Lower leg skin (tissue), 4 donors: ENCODE data around the gene UBE2G2. TPM values are rescaled to one million over a fixed set of nuclear protein-coding genes. Genes with fewer than 3 reads are reported as not detected.

Experiments used
- DNase-seq, 2 donors: peaks; one replicate each; pipeline ENCODE4 v3.0.0-alpha.2; 2019; ENCODE audit warnings: low spot score in 2 of 2
- H3K4me3 ChIP-seq: fragments of 200-600 bp; sonication (generic); 2 replicates; pipeline ENCODE4 v1.5.1; 2017; ENCODE audit warnings: mild to moderate bottlenecking, low read depth; ENCODE audit not compliant: poor library complexity, severe bottlenecking
- CTCF ChIP-seq, 3 donors: fragments of 450-650 bp; IDR thresholded peaks; one replicate each; pipeline ENCODE4 v1.5.1; 2016; ENCODE audit warnings: antibody characterized with exemption in 3 of 3, mild to moderate bottlenecking in 3 of 3, moderate library complexity in 2 of 3
- POLR2A ChIP-seq, 2 donors: fragments of 450-650 bp; IDR thresholded peaks; one replicate each; pipeline ENCODE4 v1.6.1; 2016 to 2017; ENCODE audit warnings: antibody characterized with exemption in 2 of 2, mild to moderate bottlenecking in 1 of 2, moderate library complexity in 1 of 2
- WGBS, 2 donors: methylation state at CpG; one replicate each; pipeline ENCODE4 v1.1.5; 2018; 5-methylcytosine and 5-hydroxymethylcytosine counted together
- intact Hi-C: fragments of 100-400 bp; cut with DNase I; formaldehyde crosslinking; loops from one replicate; pipeline ENCODE4 v1.15.0; 2023; ENCODE audit warnings: low total_unique reads
- total RNA-seq, 4 donors: library from RNA; depleted of rRNA; stranded (reverse); fragments of >200 nt; gene quantifications; one replicate each; pipeline ENCODE4 v1.1.0, GENCODE V29; 2016

The UBE2G2 gene
- total RNA-seq, 4 donors from 2014 or later = 37.2 to 61.8 (median 49.8) TPM

GRCh38 chr21:44815225-44815624 lies 13.6 kb upstream of the UBE2G2 start:
- TF ChIP-seq POLR2A (IDR thresholded peaks at IDR 0.05) (no peak), CTCF (IDR thresholded peaks at IDR 0.05) (no peak)

GRCh38 chr21:44814498-44815023 lies 12.9 kb upstream of the UBE2G2 start:
- intact Hi-C loops = loop anchor here (10.0 kb wide), 1 partner anchor 60 kb away; the partner anchor contains the start of gene PTTG1IP
- DNase-seq = no peak
- TF ChIP-seq CTCF (IDR thresholded peaks at IDR 0.05) (no peak), POLR2A (IDR thresholded peaks at IDR 0.05) (no peak)
- WGBS, 2 donors = 70 to 76% methylated on average over 11 of the region's 11 CpGs
- H3K4me3 ChIP-seq = no peak overlapping the region

More at GRCh38 chr21:44815225-44815624, 13.6 kb upstream of the UBE2G2 start:
- WGBS, 2 donors = 86 to 88% methylated on average over 1 to 8 of the region's 8 CpGs
- DNase-seq = no peak
- intact Hi-C loops = loop anchor here (10.0 kb wide), 1 partner anchor 60 kb away; the partner anchor contains the start of gene PTTG1IP
- H3K4me3 ChIP-seq = no peak overlapping the region

GRCh38 chr21:44813727-44814126 lies 12.1 kb upstream of the UBE2G2 start:
- no peak for DNase-seq
- 83 to 91% methylated on average over 18 of the region's 18 CpGs for WGBS, 2 donors
- intact Hi-C loops = loop anchor here (10.0 kb wide), 1 partner anchor 61 kb away; the partner anchor contains the start of gene PTTG1IP
- TF ChIP-seq CTCF (IDR thresholded peaks at IDR 0.05) (no peak), POLR2A (IDR thresholded peaks at IDR 0.05) (no peak)
- no peak overlapping the region for H3K4me3 ChIP-seq

- DNase-seq = no peak
- WGBS, 2 donors = 90 to 91% methylated on average over 10 of the region's 10 CpGs
- intact Hi-C loops = loop anchor here (10.0 kb wide), 1 partner anchor 62 kb away; the partner anchor contains the start of gene PTTG1IP
- TF ChIP-seq POLR2A (IDR thresholded peaks at IDR 0.05) = no peak
- no peak for TF ChIP-seq CTCF (IDR thresholded peaks at IDR 0.05)
- no peak overlapping the region for H3K4me3 ChIP-seq
Observed at GRCh38 chr21:44813149-44813548, 11.5 kb upstream of the UBE2G2 start.

- 83 to 91% methylated on average over 11 to 12 of the region's 14 CpGs for WGBS, 2 donors
- TF ChIP-seq POLR2A (IDR thresholded peaks at IDR 0.05) (no peak), CTCF (IDR thresholded peaks at IDR 0.05) (no peak)
- no peak for DNase-seq
- H3K4me3 ChIP-seq = no peak overlapping the region
- intact Hi-C loops = loop anchor here (10.0 kb wide), 1 partner anchor 62 kb away; the partner anchor contains the start of gene PTTG1IP
Observed at GRCh38 chr21:44812640-44813039, 11.0 kb upstream of the UBE2G2 start.
